ENCODE measurements around the gene KCNJ13.
"Not testable (repeated sequence)": the region's sequence is repeated elsewhere in the genome, so short reads cannot be mapped to it uniquely, and the experiment has no call there.

Gene KCNJ13

DNA sequence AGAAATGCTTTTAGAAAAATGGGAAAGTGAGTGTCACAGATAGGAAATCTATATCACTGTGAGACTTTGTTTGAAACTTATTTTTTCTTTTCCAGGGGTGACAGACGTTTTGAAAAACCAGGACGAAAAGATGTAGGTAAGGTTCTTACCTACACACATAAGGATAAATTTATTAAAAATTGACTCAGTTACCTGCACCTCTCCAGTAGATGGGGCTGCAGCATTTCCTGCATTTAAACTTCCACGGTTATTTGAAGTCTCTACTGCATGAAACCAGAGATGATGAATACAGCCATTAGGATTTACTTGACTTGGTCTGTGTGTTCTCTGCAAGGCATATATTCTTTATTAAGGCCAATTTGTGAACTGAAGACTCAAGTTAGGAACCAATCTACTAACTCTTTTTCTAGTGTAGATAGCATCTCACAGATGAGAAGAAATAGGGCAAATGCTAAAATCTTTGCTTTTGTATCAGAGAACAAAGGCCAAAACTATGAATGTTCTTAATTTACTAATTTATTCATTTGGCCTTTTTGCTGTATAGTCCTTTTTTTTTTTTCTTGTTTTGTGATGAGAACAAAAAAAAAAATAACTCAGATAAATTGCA, 15.0 kb downstream of the KCNJ13 start:
- peak; percentile 62 for DNase-seq (ENCODE audit: low spot score)

DNA sequence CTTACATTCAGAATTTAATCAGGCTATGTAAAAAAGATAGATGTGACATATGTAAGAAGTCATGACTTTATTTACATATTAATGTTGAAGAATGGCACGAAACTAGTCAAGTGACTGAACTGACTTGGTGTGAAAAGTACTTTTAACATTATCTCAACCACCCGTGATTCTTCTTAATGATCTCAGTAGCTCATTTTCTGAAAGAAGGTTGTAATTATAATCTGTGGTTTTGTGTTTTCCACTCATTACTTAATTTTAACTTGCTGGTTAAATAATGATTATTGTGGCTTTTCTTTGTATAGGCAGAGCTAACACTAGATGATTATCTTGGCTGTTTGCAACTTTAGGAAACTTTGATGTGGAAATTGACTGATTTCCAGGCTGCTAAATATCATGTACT, 18.5 kb downstream of the KCNJ13 start:
- peak; percentile 25 for DNase-seq (ENCODE audit: low spot score)

DNA sequence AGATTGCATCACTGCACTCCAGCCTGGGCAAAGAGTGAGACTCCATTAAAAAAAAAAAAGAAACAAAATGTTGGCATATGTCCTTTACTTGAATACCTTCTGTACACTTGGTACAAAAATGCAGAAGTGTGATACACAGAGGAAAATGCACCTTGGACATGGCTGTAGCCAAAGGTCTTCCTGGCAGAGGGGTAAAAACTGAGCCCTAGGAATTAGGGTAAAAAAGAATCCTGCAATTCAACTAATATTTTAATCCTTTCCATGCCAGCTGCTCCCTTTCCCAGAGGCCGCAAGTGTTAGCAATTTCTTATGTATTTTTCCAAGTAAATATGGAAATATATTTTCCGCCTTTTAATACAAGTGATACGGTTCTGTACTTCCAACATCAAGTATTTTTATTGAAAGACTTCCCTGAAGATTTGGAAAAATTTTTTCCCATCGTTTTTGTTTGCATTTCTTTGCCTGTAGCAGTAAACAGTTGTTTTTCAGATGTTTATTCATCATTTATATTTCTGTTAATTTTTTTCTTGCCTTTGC, 26.2 kb downstream of the KCNJ13 start:
- no peak for DNase-seq (ENCODE audit: low spot score)

DNA sequence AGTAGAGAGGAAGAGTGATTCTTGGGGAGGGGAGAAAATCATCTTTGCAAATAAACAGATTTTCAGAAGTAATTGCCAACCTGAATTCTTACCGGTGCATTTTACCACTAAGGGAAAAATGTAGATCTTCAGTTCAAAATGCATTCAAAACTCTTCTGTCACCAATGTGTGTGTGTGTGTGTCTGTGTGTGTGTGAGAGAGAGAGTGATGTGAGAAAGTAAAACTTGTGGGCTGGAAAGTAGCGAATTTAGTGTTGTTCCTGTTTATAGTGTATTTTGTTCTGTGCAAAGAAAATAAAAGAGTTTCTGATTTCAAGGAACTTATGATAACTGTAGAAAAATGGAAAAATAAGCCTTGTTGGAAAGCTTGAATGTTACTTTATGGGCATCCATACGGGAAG, 27.0 kb downstream of the KCNJ13 start:
- no peak for DNase-seq (ENCODE audit: low spot score)

DNA sequence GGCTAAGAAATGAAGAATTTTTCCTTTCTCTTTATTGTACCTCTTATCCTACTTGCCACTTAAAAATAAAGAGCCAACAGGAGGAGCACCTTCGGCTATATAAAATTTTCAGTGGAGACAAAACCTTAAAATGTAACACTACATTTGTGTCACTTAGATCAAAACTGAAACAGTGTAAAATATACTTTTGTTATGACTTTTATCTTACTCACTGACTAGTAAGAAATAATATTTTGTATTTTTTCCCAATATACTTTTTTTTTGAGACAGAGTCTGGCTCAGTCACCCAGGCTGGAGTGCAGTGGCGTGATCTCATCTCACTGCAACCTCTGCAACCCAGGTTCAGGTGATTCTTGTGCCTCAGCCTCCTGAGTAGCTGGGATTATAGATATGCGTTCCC, 28.3 kb downstream of the KCNJ13 start:
- DNase-seq (ENCODE audit: low spot score) = no peak

DNA sequence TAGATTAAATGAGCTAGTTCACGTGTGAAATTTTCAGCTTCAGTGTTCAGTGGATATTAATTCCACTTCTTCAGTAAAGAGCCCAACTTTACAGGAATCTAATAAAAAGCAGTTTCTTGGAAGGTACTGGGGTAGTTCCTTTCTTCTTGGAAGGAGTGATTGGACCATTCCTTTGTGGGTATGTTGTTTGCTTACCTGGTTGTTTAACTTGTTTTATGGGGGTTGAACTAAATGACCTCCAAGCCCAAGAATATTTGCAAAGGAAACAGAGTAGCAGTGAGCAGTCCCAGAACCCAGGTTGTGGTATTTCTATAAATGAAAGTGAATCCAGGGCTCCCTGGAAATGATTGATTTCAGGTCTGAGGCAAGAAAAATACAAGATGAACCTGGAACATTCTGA, 31.4 kb downstream of the KCNJ13 start:
- DNase-seq (ENCODE audit: low spot score) = no peak

DNA sequence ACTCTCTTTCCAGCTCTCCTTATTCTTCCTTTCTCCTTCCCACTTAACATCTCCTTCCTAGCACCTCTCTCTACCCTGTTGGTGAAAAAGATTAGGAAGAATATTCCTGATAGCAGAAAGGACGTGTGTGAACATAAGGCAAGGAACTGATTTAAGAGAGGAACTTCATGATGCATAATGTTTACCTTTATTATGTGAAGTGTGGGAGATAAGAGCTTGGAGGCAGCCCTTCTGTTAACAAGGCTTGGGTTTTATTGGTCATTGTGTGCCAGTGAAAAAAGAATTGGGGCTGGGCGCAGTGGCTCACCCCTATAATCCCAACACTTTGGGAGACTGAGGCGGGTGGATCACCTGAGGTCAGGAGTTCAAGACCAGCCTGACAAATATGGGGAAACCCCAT, 34.4 kb downstream of the KCNJ13 start:
- DNase-seq (ENCODE audit: low spot score) = no peak

DNA sequence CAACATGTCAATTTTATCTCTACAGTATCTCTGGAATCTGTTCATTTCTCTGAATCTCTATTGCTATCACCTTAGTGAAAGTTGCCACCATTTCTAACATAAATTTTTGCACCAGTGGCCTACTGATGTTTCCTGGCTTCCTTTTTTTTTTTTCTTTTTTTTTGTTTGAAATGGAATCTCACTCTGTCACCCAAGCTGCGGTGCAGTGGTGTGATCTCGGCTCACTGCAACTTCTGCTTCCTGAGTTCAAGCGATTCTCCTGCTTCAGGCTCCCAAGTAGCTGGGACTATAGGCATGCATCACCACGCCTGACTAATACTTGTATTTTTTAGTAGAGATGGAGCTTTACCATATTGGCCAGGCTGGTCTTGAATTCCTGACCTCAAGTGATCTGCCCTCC, 35.1 kb downstream of the KCNJ13 start:
- no peak for DNase-seq (ENCODE audit: low spot score)

DNA sequence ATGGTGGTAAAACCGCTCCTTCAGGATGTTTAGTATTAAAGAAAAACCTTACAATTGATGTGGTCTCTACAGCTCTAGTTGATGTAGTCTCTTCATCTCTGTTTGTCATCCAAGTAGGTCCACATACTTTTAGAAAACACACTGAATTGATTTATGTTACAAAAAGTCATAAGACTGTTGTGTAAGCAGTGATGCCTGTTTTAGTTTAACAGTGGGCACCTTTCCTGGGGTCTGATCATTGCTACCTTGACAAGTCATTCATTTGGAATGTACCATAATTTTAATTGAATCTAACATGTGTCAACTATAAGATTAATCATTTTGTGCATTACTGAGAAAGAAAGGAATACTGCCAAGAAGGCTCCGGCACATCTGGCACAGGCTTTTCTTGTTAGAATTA, 44.9 kb downstream of the KCNJ13 start:
- DNase-seq (ENCODE audit: low spot score) = no peak

DNA sequence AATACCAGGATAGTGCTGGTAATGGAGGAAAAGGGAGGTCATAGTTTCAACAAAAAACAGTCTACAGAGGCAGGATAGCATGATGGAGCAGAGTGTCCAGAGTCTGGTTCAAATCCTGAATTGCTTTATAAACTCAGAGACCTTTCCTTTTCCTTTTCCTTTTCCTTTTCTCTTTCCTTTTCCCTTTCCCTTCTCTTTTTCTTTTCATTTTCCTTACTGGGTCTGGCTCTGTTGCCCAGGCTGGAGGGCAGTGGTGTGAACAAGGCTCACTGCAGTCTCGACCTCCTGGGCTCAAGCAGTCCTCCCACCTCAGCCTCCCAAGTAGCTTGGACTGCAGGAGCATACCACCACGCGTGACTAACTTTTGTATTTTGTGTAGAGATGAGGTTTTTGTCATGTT, 47.6 kb downstream of the KCNJ13 start:
- no peak for DNase-seq (ENCODE audit: low spot score)

DNA sequence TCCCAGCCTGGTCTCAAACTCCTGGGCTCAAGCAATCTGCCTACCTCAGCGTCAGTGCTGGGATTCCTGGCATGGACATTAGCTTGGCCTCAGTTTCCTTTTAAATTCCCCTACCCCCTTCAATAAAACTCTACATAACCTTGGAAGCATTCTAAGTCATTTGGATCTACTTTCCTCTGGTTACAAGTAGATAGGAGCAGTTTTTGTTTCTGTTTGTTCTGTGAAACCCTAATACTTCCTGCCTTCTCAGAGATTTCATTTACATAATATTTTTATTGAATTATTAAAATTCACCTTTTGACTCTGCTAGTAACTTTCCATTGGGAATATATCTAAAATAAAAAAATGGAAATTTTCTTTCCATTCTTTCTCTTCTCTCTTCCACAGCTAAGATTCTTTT, 53.3 kb downstream of the KCNJ13 start:
- DNase-seq (ENCODE audit: low spot score) = no peak

DNA sequence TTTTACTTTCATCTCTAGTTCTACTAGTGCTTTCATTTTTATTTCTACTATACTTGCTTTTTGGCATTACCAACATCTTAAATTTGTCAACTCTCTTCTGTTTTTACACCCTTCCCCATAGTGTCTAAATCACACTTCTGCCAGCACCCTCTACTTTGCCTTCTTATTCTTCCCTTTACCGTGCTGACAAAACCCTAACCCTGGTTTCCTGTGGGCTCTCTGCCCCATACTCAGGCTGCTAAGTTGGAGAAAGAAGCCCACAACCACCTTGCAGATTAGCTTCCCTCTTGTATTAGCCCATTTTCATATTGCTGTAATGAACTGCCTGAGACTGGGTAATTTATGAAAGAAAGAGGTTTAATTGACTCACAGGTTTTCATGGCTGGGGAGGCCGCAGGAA, 54.5 kb downstream of the KCNJ13 start:
- DNase-seq (ENCODE audit: low spot score) = no peak

DNA sequence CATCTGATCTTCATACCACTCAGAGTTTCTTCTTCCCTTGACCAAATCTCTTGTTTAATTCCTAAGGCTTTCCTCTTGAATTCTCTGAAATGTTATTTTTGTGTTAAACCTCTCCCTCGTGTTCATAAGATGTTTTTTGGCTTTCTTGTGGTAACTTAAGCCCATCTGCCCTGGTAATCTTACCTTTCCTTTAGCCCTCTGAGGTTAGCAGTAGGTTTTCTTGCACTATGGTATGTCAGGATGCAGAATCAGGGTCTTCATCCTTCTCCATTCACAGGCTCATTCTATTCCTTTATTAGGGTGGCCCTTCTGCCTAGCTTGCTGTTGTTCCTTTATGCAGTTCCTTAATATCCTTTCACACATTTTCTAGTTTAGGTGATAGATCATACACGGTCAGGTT, 55.1 kb downstream of the KCNJ13 start:
- DNase-seq (ENCODE audit: low spot score) = no peak

DNA sequence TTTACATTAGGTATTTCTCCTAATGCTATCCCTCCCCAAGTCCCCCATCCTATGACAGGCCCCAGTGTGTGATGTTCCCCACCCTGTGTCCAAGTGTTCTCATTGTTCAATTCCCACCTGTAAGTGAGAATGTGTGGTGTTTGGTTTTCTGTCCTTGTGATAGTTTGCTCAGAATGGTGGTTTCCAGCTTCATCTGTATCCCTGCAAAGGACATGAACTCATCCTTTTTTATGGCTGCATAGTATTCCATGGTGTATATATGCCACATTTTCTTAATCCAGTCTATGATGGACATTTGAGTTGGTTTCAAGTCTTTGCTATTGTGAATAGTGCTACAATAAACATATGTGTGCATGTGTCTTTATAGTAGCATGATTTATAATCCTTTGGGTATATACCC, 56.3 kb downstream of the KCNJ13 start:
- not testable (repeated sequence) for DNase-seq (ENCODE audit: low spot score)
